Right lobe of liver (tissue), 4 donors: ENCODE data around the gene RBMS3.

Source experiments
- CTCF ChIP-seq, 4 donors: fragments of 200-600 bp in 3 of 4; fragments of 450-650 bp in 1 of 4; IDR thresholded peaks; one replicate each; pipeline versions ENCODE4 v1.5.1 to v1.8.0; 2016 to 2022; ENCODE audit warnings: antibody characterized with exemption in 4 of 4, mild to moderate bottlenecking in 2 of 4
- POLR2A ChIP-seq: fragments of 450-650 bp; IDR thresholded peaks from one replicate; pipeline ENCODE4 v1.6.1; 2017; ENCODE audit warnings: antibody characterized with exemption, mild to moderate bottlenecking
- donor health status: DM: no; HTN: no; CAD: no.
- donor health status: DM: no; HTN: no; CAD: no.
- donor health status: DM: no; HTN: yes; CAD: no.

- TF ChIP-seq POLR2A, result no peak
- TF ChIP-seq CTCF (IDR thresholded peaks at IDR 0.05), result no peak
Observed at GRCh38 chr3:29537889-29538609, 257.2 kb downstream of the RBMS3 start.
